ENCODE data around the gene ALAS2. TPM values are rescaled to one million over a fixed set of nuclear protein-coding genes. Genes with fewer than 3 reads are reported as not detected.

The ALAS2 gene
- total and polyA plus RNA-seq, 2 experiments from 2014 or later: 0.23 TPM; not detected in 1

Other genes starting within 250 kb of the ALAS2 start
- not detected in 2 replicates for gene ITIH6, start 232.7 kb downstream of the ALAS2 start, total RNA-seq (2014; rRNA removed; shearing (Covaris generic))
- gene ITIH6, start 232.7 kb downstream of the ALAS2 start, polyA plus RNA-seq (2016; fragmentation: Nextera tagmentation; extraction: Ambion mirVana): not detected in 2 replicates
- 203 and 236 TPM in 2 replicates for gene MAGED2, start 223.2 kb downstream of the ALAS2 start, total RNA-seq (2014; rRNA removed; shearing (Covaris generic))
- gene MAGED2, start 223.2 kb downstream of the ALAS2 start, polyA plus RNA-seq (2016; fragmentation: Nextera tagmentation; extraction: Ambion mirVana): 90.9 and 96.7 TPM in 2 replicates
- 52.2 and 53.4 TPM in 2 replicates for gene TRO, start 110.2 kb downstream of the ALAS2 start, total RNA-seq (2014; rRNA removed; shearing (Covaris generic))
- 32.6 and 36.8 TPM in 2 replicates for gene TRO, start 110.2 kb downstream of the ALAS2 start, polyA plus RNA-seq (2016; fragmentation: Nextera tagmentation; extraction: Ambion mirVana)
- not detected in 2 replicates for gene PFKFB1, start 36.8 kb downstream of the ALAS2 start, total RNA-seq (2014; rRNA removed; shearing (Covaris generic))
- gene PFKFB1, start 36.8 kb downstream of the ALAS2 start, polyA plus RNA-seq (2016; fragmentation: Nextera tagmentation; extraction: Ambion mirVana): not detected in 2 replicates
- 15.0 and 20.1 TPM in 2 replicates for gene APEX2, start 30.6 kb downstream of the ALAS2 start, total RNA-seq (2014; rRNA removed; shearing (Covaris generic))
- 9.6 and 10.0 TPM in 2 replicates for gene APEX2, start 30.6 kb downstream of the ALAS2 start, polyA plus RNA-seq (2016; fragmentation: Nextera tagmentation; extraction: Ambion mirVana)
- not detected in 2 replicates for gene PAGE2B, start 44.1 kb upstream of the ALAS2 start, total RNA-seq (2014; rRNA removed; shearing (Covaris generic))
- gene PAGE2B, start 44.1 kb upstream of the ALAS2 start, polyA plus RNA-seq (2016; fragmentation: Nextera tagmentation; extraction: Ambion mirVana): not detected in 2 replicates
- gene PAGE2, start 58.0 kb upstream of the ALAS2 start, total RNA-seq (2014; rRNA removed; shearing (Covaris generic)): not detected in 2 replicates
- gene PAGE2, start 58.0 kb upstream of the ALAS2 start, polyA plus RNA-seq (2016; fragmentation: Nextera tagmentation; extraction: Ambion mirVana): not detected in 2 replicates
- gene PAGE5, start 189.4 kb upstream of the ALAS2 start, total RNA-seq (2014; rRNA removed; shearing (Covaris generic)): not detected in 2 replicates
- gene PAGE5, start 189.4 kb upstream of the ALAS2 start, polyA plus RNA-seq (2016; fragmentation: Nextera tagmentation; extraction: Ambion mirVana): not detected in 2 replicates
- not detected in 2 replicates for gene PAGE3, start 233.9 kb upstream of the ALAS2 start, total RNA-seq (2014; rRNA removed; shearing (Covaris generic))
- gene PAGE3, start 233.9 kb upstream of the ALAS2 start, polyA plus RNA-seq (2016; fragmentation: Nextera tagmentation; extraction: Ambion mirVana): not detected in 2 replicates